ENCODE measurements around the gene PPARD. TPM values are rescaled to one million over a fixed set of nuclear protein-coding genes. Genes with fewer than 3 reads are reported as not detected.

PPARD gene
- total and polyA plus RNA-seq, 2 of the 13 experiments (the other 11 are each of a cell fraction or from before 2014, with no cell fraction given), result 6.1 to 13.3 TPM

DNA sequence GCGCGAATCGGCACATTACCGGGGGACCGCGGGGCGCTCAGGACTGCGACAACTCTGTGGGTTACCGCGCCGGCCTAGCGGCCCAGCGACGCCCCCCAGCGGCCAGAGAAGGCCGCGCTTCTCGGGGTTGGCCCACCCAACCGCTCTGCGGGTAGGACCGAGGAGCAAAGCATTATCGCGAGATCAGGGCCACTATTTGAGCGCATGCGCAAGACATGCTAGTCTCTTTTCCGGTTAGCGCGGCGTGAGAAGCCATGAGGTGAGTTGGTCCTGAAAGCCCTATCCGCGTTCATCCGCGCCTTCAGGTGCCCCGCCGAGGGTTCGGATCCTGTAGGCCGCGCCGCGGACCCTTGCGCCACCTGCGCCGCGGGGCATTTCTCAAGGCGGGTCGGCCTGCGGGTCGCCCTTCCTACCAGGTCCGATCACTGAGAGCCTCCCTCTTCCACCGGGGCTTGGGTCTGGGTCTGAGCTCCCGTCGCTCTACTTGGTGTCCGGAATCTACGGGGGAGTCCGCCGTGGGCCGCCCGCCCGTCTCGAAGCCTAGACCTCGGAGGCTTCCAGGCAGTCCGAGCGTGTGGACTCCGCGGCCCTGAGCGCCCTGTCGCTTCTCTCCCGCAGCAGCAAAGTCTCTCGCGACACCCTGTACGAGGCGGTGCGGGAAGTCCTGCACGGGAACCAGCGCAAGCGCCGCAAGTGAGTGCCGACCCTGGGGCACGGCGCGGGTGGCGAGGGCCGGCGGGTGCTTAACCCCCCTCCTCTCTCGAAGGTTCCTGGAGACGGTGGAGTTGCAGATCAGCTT lies 126.0 kb downstream of the PPARD start, which contains the start of gene RPL10A (continued):
- TF ChIP-seq, protein P1, sequence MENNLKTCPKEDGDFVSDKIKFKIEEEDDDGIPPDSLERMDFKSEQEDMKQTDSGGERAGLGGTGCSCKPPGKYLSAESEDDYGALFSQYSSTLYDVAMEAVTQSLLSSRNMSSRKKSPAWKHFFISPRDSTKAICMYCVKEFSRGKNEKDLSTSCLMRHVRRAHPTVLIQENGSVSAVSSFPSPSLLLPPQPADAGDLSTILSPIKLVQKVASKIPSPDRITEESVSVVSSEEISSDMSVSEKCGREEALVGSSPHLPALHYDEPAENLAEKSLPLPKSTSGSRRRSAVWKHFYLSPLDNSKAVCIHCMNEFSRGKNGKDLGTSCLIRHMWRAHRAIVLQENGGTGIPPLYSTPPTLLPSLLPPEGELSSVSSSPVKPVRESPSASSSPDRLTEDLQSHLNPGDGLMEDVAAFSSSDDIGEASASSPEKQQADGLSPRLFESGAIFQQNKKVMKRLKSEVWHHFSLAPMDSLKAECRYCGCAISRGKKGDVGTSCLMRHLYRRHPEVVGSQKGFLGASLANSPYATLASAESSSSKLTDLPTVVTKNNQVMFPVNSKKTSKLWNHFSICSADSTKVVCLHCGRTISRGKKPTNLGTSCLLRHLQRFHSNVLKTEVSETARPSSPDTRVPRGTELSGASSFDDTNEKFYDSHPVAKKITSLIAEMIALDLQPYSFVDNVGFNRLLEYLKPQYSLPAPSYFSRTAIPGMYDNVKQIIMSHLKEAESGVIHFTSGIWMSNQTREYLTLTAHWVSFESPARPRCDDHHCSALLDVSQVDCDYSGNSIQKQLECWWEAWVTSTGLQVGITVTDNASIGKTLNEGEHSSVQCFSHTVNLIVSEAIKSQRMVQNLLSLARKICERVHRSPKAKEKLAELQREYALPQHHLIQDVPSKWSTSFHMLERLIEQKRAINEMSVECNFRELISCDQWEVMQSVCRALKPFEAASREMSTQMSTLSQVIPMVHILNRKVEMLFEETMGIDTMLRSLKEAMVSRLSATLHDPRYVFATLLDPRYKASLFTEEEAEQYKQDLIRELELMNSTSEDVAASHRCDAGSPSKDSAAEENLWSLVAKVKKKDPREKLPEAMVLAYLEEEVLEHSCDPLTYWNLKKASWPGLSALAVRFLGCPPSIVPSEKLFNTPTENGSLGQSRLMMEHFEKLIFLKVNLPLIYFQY (CRISPR knock-in tag; IDR thresholded peaks at IDR 0.05; ENCODE audit: borderline replicate concordance), result peak; percentile 79; the same call in 1 of the 2 replicates
- TF ChIP-seq ZNF773 (CRISPR knock-in tag; IDR thresholded peaks at IDR 0.05; ENCODE audit: borderline replicate concordance) (0 out of 2 replicates have a peak, but pooled peaks have one; percentile 48), MZF1 (CRISPR knock-in tag; IDR thresholded peaks at IDR 0.05; ENCODE audit: borderline replicate concordance) (peak; percentile 89), TSC22D2 (CRISPR knock-in tag; IDR thresholded peaks at IDR 0.05; ENCODE audit: borderline replicate concordance) (peak; percentile 98), ZNF720 (CRISPR knock-in tag; IDR thresholded peaks at IDR 0.05) (no peak), RXRA (CRISPR knock-in tag; IDR thresholded peaks at IDR 0.05) (peak; percentile 74; the same call in 1 of the 2 replicates), SNRNP70 (IDR thresholded peaks at IDR 0.05; ENCODE audit: low read depth, low read length) (no peak), KLF12 (CRISPR knock-in tag; IDR thresholded peaks at IDR 0.05; ENCODE audit: borderline replicate concordance) (peak; percentile 76), YY1 (IDR thresholded peaks at IDR 0.05; ENCODE audit: insufficient read depth, insufficient replicate concordance, low read depth, low read length) (peak; percentile 83)
- TF ChIP-seq, protein P2, sequence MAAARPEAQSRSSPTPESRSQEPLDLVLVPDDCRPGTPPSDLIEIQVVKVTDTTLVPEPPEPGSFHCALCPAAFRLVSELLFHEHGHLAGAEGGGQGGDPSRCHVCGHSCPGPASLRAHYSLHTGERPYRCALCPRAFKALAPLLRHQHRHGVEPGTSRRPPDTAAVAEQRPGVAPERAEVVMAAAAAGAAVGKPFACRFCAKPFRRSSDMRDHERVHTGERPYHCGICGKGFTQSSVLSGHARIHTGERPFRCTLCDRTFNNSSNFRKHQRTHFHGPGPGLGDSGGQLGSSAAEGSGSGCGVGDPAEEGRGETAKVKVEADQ (CRISPR knock-in tag; IDR thresholded peaks at IDR 0.05; ENCODE audit: borderline replicate concordance), result peak; percentile 75
- TF ChIP-seq, protein P3, sequence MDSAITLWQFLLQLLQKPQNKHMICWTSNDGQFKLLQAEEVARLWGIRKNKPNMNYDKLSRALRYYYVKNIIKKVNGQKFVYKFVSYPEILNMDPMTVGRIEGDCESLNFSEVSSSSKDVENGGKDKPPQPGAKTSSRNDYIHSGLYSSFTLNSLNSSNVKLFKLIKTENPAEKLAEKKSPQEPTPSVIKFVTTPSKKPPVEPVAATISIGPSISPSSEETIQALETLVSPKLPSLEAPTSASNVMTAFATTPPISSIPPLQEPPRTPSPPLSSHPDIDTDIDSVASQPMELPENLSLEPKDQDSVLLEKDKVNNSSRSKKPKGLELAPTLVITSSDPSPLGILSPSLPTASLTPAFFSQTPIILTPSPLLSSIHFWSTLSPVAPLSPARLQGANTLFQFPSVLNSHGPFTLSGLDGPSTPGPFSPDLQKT (CRISPR knock-in tag; IDR thresholded peaks at IDR 0.05; ENCODE audit: borderline replicate concordance), result peak; percentile 78; the same call in 1 of the 2 replicates
- TF ChIP-seq, protein P4, sequence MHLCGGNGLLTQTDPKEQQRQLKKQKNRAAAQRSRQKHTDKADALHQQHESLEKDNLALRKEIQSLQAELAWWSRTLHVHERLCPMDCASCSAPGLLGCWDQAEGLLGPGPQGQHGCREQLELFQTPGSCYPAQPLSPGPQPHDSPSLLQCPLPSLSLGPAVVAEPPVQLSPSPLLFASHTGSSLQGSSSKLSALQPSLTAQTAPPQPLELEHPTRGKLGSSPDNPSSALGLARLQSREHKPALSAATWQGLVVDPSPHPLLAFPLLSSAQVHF (CRISPR knock-in tag; IDR thresholded peaks at IDR 0.05), result peak; percentile 93; the same call in 1 of the 2 replicates
- TF ChIP-seq, protein P5, sequence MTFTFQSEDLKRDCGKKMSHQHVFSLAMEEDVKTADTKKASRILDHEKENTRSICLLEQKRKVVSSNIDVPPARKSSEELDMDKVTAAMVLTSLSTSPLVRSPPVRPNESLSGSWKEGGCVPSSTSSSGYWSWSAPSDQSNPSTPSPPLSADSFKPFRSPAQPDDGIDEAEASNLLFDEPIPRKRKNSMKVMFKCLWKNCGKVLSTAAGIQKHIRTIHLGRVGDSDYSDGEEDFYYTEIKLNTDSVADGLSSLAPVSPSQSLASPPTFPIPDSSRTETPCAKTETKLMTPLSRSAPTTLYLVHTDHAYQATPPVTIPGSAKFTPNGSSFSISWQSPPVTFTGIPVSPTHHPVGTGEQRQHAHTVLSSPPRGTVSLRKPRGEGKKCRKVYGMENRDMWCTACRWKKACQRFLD (CRISPR knock-in tag; IDR thresholded peaks at IDR 0.05; ENCODE audit: borderline replicate concordance), result peak; percentile 83

Data from HepG2 (cell line).